Liver (tissue), 9 donors: ENCODE data around the gene MANF. TPM values are rescaled to one million over a fixed set of nuclear protein-coding genes. Genes with fewer than 3 reads are reported as not detected.

Experiments
- DNase-seq: peaks from one replicate; pipeline ENCODE4 v3.0.0-alpha.2; 2017; ENCODE audit warnings: low spot score
- H3K27ac ChIP-seq, 2 donors: one replicate each; pipeline ENCODE4 v1.7.0; 2013; ENCODE audit warnings: inconsistent platforms in 2 of 2, low read length in 2 of 2, control low read depth in 1 of 2, low read depth in 1 of 2, mild to moderate bottlenecking in 1 of 2
- H3K27me3 ChIP-seq, 4 donors: one replicate each; pipeline versions ENCODE4 v1.6.1 to v1.7.0; 2013; ENCODE audit warnings: low read length in 3 of 4, inconsistent platforms in 1 of 4, mild to moderate bottlenecking in 1 of 4, moderate library complexity in 1 of 4; ENCODE audit not compliant: control insufficient read depth in 4 of 4, insufficient read depth in 4 of 4
- H3K36me3 ChIP-seq, 4 donors: one replicate each; pipeline versions ENCODE4 v1.6.1 to v1.7.0; 2013; ENCODE audit warnings: low read length in 3 of 4, mild to moderate bottlenecking in 3 of 4, low read depth in 1 of 4, moderate library complexity in 1 of 4; ENCODE audit not compliant: control insufficient read depth in 4 of 4, insufficient read depth in 3 of 4
- H3K4me1 ChIP-seq, 4 donors: one replicate each; pipeline versions ENCODE4 v1.6.1 to v1.7.0; 2013; ENCODE audit warnings: low read length in 3 of 4, mild to moderate bottlenecking in 3 of 4, moderate library complexity in 1 of 4; ENCODE audit not compliant: control insufficient read depth in 4 of 4, insufficient read depth in 4 of 4
- H3K4me3 ChIP-seq, 3 donors: one replicate each; pipeline versions ENCODE4 v1.6.1 to v1.7.0; 2013; ENCODE audit warnings: low read length in 3 of 3, control low read depth in 1 of 3, low read depth in 1 of 3, mild to moderate bottlenecking in 1 of 3
- H3K9ac ChIP-seq, 2 donors: one replicate each; pipeline ENCODE4 v1.7.0; 2013; ENCODE audit warnings: low read length in 2 of 2, mild to moderate bottlenecking in 2 of 2, moderate library complexity in 2 of 2, control low read depth in 1 of 2, low read depth in 1 of 2
- H3K9me3 ChIP-seq, 4 donors: one replicate each; pipeline versions ENCODE4 v1.6.1 to v1.7.0; 2013; ENCODE audit warnings: low read length in 3 of 4; ENCODE audit not compliant: control insufficient read depth in 4 of 4
- EGR1 ChIP-seq, 2 donors: IDR thresholded peaks; 2 replicates each; pipeline ENCODE4 v1.6.1; 2016 to 2018; ENCODE audit warnings: antibody characterized with exemption in 2 of 2, low read depth in 2 of 2
- FOXA1 ChIP-seq: IDR thresholded peaks from 2 replicates; pipeline ENCODE4 v1.6.1; 2016; ENCODE audit warnings: antibody characterized with exemption
- GABPA ChIP-seq, 2 donors: IDR thresholded peaks in 1 of 2; conservative IDR thresholded peaks in 1 of 2; 2 replicates each; pipeline ENCODE4 v1.6.1; 2016; ENCODE audit warnings: antibody characterized with exemption in 2 of 2, mild to moderate bottlenecking in 1 of 2, moderate library complexity in 1 of 2
- HNF4A ChIP-seq, 2 donors: conservative IDR thresholded peaks; 2 replicates each; pipeline ENCODE4 v1.6.1; 2016; ENCODE audit warnings: antibody characterized with exemption in 2 of 2, mild to moderate bottlenecking in 2 of 2
- HNF4G ChIP-seq: IDR thresholded peaks from 2 replicates; pipeline ENCODE4 v1.6.1; 2016; ENCODE audit warnings: antibody characterized with exemption
- JUND ChIP-seq, 2 donors: IDR thresholded peaks; 2 replicates each; pipeline ENCODE4 v1.6.1; 2016; ENCODE audit warnings: antibody characterized with exemption in 2 of 2
- NR2F2 ChIP-seq: IDR thresholded peaks from 2 replicates; pipeline ENCODE4 v1.6.1; 2016; ENCODE audit warnings: antibody characterized with exemption
- RAD21 ChIP-seq, 2 donors: IDR thresholded peaks; 2 replicates each; pipeline ENCODE4 v1.6.1; 2016; ENCODE audit warnings: antibody characterized with exemption in 2 of 2, mild to moderate bottlenecking in 2 of 2
- RXRA ChIP-seq, 2 donors: IDR thresholded peaks; 2 replicates each; pipeline ENCODE4 v1.6.1; 2017 to 2018; ENCODE audit warnings: antibody characterized with exemption in 2 of 2, mild to moderate bottlenecking in 1 of 2
- SP1 ChIP-seq: IDR thresholded peaks from 2 replicates; pipeline ENCODE4 v1.6.1; 2018; ENCODE audit warnings: antibody characterized with exemption, mild to moderate bottlenecking
- TAF1 ChIP-seq: conservative IDR thresholded peaks from 2 replicates; pipeline ENCODE4 v1.6.1; 2016; ENCODE audit warnings: antibody characterized with exemption, mild to moderate bottlenecking
- YY1 ChIP-seq: IDR thresholded peaks from 2 replicates; pipeline ENCODE4 v1.6.1; 2016; ENCODE audit warnings: antibody characterized with exemption, mild to moderate bottlenecking
- WGBS: extraction: QIAGEN DNeasy Blood & Tissue Kit; methylation state at CpG from one replicate; pipeline ENCODE4 v1.1.7; 2013; 5-methylcytosine and 5-hydroxymethylcytosine counted together
- polyA plus RNA-seq, 2 donors: library from polyadenylated mRNA; stranded (reverse) in 1 of 2; unstranded in 1 of 2; fragments of 200-250 nt in 1 of 2; fragments of >200 nt in 1 of 2; fragmentation: Nextera tagmentation in 1 of 2; extraction: Ambion mirVana in 1 of 2; gene quantifications; one replicate each; pipeline versions ENCODE4 v1.2.1 to v1.2.3, GENCODE V29; 2013 to 2015
- total RNA-seq, 2 donors: library from RNA; depleted of rRNA; stranded (reverse); fragments of >200 nt; gene quantifications; one replicate each; pipeline ENCODE4 v1.2.3, GENCODE V29; 2014
- TF ChIP-seq, protein P1 (sequence below): IDR thresholded peaks from 2 replicates; pipeline ENCODE4 v1.6.1; 2016; ENCODE audit warnings: antibody characterized with exemption
- TF ChIP-seq, protein P2 (sequence below): IDR thresholded peaks from 2 replicates; pipeline ENCODE4 v1.6.1; 2016; ENCODE audit warnings: antibody characterized with exemption
- TF ChIP-seq, protein P3 (sequence below): fragments of 150-350 bp; IDR thresholded peaks from 2 replicates; pipeline ENCODE4 v1.5.1; 2017; ENCODE audit warnings: improper control_type of control experiment, low read depth, low read length; ENCODE audit not compliant: missing input control
- TF ChIP-seq, protein P4 (sequence below): IDR thresholded peaks from 2 replicates; pipeline ENCODE4 v1.6.1; 2016; ENCODE audit warnings: antibody characterized with exemption
- TF ChIP-seq, protein P5 (sequence below): IDR thresholded peaks from 2 replicates; pipeline ENCODE4 v1.6.1; 2016; ENCODE audit warnings: antibody characterized with exemption, mild to moderate bottlenecking
- donor health status: healthy.
- donor health status: healthy.
- donor health status: healthy.
- donor health status: healthy.
- donor health status: healthy.

The MANF gene
- total and polyA plus RNA-seq, 4 donors: 28.9 to 116 (median 75.6) TPM

DNA sequence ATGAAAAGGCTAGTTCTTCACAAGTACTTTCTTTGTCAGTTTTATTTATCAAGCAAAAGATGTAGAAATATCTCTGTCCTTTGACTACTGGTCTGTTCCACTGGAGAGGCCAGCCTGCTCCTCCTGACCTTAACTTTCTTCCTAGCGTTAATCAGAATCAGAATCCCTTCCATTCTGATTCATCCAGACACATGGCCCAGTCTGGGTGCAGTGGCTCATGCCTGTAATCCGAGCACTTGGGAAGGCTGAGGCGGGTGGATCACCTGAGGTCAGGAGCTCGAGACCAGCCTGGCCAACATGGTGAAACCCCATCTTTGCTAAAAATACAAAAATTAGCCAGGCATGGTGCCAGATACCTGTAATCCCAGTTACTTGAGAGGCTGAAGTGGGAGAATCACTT, 32.0 kb upstream of the MANF start:
- TF ChIP-seq TAF1: no peak
- TF ChIP-seq, protein P1, sequence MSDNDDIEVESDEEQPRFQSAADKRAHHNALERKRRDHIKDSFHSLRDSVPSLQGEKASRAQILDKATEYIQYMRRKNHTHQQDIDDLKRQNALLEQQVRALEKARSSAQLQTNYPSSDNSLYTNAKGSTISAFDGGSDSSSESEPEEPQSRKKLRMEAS: no peak
- TF ChIP-seq, protein P2, sequence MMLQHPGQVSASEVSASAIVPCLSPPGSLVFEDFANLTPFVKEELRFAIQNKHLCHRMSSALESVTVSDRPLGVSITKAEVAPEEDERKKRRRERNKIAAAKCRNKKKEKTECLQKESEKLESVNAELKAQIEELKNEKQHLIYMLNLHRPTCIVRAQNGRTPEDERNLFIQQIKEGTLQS: no peak
- TF ChIP-seq, protein P3, sequence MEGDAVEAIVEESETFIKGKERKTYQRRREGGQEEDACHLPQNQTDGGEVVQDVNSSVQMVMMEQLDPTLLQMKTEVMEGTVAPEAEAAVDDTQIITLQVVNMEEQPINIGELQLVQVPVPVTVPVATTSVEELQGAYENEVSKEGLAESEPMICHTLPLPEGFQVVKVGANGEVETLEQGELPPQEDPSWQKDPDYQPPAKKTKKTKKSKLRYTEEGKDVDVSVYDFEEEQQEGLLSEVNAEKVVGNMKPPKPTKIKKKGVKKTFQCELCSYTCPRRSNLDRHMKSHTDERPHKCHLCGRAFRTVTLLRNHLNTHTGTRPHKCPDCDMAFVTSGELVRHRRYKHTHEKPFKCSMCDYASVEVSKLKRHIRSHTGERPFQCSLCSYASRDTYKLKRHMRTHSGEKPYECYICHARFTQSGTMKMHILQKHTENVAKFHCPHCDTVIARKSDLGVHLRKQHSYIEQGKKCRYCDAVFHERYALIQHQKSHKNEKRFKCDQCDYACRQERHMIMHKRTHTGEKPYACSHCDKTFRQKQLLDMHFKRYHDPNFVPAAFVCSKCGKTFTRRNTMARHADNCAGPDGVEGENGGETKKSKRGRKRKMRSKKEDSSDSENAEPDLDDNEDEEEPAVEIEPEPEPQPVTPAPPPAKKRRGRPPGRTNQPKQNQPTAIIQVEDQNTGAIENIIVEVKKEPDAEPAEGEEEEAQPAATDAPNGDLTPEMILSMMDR: no peak
- no peak for TF ChIP-seq GABPA (IDR thresholded peaks at IDR 0.05 in 1 of 2, conservative IDR thresholded peaks at IDR 0.05 in 1 of 2)
- TF ChIP-seq, protein P4, sequence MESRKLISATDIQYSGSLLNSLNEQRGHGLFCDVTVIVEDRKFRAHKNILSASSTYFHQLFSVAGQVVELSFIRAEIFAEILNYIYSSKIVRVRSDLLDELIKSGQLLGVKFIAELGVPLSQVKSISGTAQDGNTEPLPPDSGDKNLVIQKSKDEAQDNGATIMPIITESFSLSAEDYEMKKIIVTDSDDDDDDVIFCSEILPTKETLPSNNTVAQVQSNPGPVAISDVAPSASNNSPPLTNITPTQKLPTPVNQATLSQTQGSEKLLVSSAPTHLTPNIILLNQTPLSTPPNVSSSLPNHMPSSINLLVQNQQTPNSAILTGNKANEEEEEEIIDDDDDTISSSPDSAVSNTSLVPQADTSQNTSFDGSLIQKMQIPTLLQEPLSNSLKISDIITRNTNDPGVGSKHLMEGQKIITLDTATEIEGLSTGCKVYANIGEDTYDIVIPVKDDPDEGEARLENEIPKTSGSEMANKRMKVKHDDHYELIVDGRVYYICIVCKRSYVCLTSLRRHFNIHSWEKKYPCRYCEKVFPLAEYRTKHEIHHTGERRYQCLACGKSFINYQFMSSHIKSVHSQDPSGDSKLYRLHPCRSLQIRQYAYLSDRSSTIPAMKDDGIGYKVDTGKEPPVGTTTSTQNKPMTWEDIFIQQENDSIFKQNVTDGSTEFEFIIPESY: no peak
- no peak for TF ChIP-seq FOXA1
- TF ChIP-seq, protein P5, sequence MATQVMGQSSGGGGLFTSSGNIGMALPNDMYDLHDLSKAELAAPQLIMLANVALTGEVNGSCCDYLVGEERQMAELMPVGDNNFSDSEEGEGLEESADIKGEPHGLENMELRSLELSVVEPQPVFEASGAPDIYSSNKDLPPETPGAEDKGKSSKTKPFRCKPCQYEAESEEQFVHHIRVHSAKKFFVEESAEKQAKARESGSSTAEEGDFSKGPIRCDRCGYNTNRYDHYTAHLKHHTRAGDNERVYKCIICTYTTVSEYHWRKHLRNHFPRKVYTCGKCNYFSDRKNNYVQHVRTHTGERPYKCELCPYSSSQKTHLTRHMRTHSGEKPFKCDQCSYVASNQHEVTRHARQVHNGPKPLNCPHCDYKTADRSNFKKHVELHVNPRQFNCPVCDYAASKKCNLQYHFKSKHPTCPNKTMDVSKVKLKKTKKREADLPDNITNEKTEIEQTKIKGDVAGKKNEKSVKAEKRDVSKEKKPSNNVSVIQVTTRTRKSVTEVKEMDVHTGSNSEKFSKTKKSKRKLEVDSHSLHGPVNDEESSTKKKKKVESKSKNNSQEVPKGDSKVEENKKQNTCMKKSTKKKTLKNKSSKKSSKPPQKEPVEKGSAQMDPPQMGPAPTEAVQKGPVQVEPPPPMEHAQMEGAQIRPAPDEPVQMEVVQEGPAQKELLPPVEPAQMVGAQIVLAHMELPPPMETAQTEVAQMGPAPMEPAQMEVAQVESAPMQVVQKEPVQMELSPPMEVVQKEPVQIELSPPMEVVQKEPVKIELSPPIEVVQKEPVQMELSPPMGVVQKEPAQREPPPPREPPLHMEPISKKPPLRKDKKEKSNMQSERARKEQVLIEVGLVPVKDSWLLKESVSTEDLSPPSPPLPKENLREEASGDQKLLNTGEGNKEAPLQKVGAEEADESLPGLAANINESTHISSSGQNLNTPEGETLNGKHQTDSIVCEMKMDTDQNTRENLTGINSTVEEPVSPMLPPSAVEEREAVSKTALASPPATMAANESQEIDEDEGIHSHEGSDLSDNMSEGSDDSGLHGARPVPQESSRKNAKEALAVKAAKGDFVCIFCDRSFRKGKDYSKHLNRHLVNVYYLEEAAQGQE: no peak
- no peak for TF ChIP-seq RAD21 (IDR thresholded peaks at IDR 0.05)
- WGBS: 92% methylated on average over 4 of the region's 4 CpGs
- H3K27ac ChIP-seq: no peak overlapping the region
- no peak overlapping the region for H3K9ac ChIP-seq
- no peaks in the 10 kb centered on the region for H3K4me1 ChIP-seq
- H3K9me3 ChIP-seq: no peaks in the 10 kb centered on the region
- DNase-seq: no peak
- no peaks in the 10 kb centered on the region for H3K27me3 ChIP-seq
- H3K36me3 ChIP-seq: no peaks in the 10 kb centered on the region
- no peak overlapping the region for H3K4me3 ChIP-seq

DNA sequence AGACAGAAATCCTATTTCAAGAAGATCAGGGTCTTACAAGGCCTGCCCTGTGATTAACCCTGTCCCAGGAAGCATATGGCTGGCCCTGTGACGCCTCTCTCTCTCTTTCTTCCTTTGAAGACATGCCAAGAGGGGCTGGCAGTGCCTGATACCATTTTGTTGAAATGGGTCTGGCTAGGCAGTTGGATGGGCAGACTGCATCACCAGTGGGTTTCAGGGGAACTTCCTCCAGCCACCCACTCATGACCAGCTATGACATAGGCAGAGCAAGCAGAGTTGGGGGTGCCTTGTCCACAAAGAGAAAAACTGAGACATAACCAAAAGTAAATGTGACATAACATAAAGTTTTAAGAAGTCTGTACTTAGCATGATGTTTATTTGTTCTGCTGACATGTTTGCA, 31.4 kb upstream of the MANF start:
- TF ChIP-seq TAF1 (no peak), EGR1 (IDR thresholded peaks at IDR 0.05; ENCODE audit: low read depth in 2 of 2) (no peak), RXRA (IDR thresholded peaks at IDR 0.05) (no peak), FOXA1 (no peak), YY1 (no peak), HNF4A (conservative IDR thresholded peaks at IDR 0.05) (no peak), HNF4G (no peak), NR2F2 (no peak), SP1 (no peak), JUND (IDR thresholded peaks at IDR 0.05) (no peak)
- TF ChIP-seq, protein P3: no peak
- TF ChIP-seq, protein P5: no peak
- TF ChIP-seq, protein P1: no peak

More for the DNA sequence above, 31.4 kb upstream of the MANF start:
- WGBS: 74% methylated on average over 1 of the region's 1 CpG
- H3K4me3 ChIP-seq: no peak overlapping the region
- H3K9me3 ChIP-seq: no peaks in the 10 kb centered on the region
- H3K36me3 ChIP-seq: no peaks in the 10 kb centered on the region
- no peak for DNase-seq
- H3K4me1 ChIP-seq: no peaks in the 10 kb centered on the region
- no peak overlapping the region for H3K9ac ChIP-seq
- H3K27ac ChIP-seq: no peak overlapping the region
- no peaks in the 10 kb centered on the region for H3K27me3 ChIP-seq
